ENCODE results near the gene TBC1D19.

GRCh38 chr4:26732356-26732755 is 148.5 kb downstream of the TBC1D19 start:
- no peak for TF ChIP-seq CTCF (IDR thresholded peaks at IDR 0.05; ENCODE audit: low read depth, low read length, poor library complexity, severe bottlenecking)
- TF ChIP-seq EZH2phosphoT487 (IDR thresholded peaks at IDR 0.05; ENCODE audit: borderline replicate concordance, low read length), result no peak

All from DOHH2 (cell line).